AG10803 (cell line): ENCODE measurements around the gene SIX5.
A peak's percentile ranks its signal among the peaks of the same experiment; 100 is the strongest.

Source experiments
- DNase-seq: peaks from one replicate; pipeline ENCODE4 v3.0.0; 2010; ENCODE audit warnings: low read depth
- H3K4me3 ChIP-seq: 2 replicates; pipeline ENCODE4 v1.5.1; 2011; ENCODE audit warnings: mild to moderate bottlenecking, low read length, control low read depth
- TF ChIP-seq, protein P1 (sequence below): conservative IDR thresholded peaks from 2 replicates; pipeline ENCODE4 v1.5.1; 2011; ENCODE audit warnings: mild to moderate bottlenecking, low read length, control low read depth, inconsistent platforms

Gene SIX5

DNA sequence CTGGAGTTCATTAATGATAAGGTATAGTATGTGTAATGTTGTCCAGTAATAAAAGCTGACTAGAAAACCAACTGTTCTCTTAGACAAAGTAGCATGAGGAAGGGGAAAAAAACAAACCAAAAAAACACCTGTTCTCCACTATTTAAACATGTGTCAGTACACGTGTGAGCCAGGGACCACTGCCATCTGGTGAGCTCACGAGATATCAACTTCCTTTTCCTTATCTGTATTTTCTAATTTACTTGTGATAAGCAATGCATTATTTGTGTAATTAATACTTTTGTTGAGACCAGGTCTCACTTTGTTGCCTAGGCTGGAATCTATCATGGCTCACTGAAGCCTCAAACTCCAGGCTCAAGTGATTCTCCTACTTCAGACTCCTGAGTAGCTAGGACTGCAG is 4.3 kb upstream of the SIX5 start:
- no peak for DNase-seq
- TF ChIP-seq, protein P1, sequence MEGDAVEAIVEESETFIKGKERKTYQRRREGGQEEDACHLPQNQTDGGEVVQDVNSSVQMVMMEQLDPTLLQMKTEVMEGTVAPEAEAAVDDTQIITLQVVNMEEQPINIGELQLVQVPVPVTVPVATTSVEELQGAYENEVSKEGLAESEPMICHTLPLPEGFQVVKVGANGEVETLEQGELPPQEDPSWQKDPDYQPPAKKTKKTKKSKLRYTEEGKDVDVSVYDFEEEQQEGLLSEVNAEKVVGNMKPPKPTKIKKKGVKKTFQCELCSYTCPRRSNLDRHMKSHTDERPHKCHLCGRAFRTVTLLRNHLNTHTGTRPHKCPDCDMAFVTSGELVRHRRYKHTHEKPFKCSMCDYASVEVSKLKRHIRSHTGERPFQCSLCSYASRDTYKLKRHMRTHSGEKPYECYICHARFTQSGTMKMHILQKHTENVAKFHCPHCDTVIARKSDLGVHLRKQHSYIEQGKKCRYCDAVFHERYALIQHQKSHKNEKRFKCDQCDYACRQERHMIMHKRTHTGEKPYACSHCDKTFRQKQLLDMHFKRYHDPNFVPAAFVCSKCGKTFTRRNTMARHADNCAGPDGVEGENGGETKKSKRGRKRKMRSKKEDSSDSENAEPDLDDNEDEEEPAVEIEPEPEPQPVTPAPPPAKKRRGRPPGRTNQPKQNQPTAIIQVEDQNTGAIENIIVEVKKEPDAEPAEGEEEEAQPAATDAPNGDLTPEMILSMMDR, result no peak
- H3K4me3 ChIP-seq, result no peak overlapping the region

DNA sequence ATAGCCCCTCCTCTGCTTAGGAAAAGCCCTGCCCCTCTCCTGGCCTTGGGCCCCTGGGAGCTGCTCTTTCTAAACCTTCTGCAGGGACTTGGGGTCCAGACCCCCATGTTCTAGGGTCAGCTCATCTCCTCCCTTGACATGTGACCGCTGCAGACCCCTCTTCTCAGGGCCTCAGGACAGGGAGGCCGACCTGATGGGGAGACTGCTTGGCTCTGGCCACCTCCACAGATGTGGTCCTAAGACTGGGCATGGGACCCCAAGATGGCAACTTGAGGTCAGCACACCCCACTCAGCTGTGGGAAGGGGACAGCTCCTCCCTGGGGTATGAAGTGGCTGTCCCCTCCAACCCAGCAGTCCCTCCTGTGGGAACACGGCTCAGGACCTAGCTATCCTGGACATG is 3.9 kb upstream of the SIX5 start:
- TF ChIP-seq, protein P1, result no peak
- DNase-seq, result no peak
- H3K4me3 ChIP-seq, result no peak overlapping the region

DNA sequence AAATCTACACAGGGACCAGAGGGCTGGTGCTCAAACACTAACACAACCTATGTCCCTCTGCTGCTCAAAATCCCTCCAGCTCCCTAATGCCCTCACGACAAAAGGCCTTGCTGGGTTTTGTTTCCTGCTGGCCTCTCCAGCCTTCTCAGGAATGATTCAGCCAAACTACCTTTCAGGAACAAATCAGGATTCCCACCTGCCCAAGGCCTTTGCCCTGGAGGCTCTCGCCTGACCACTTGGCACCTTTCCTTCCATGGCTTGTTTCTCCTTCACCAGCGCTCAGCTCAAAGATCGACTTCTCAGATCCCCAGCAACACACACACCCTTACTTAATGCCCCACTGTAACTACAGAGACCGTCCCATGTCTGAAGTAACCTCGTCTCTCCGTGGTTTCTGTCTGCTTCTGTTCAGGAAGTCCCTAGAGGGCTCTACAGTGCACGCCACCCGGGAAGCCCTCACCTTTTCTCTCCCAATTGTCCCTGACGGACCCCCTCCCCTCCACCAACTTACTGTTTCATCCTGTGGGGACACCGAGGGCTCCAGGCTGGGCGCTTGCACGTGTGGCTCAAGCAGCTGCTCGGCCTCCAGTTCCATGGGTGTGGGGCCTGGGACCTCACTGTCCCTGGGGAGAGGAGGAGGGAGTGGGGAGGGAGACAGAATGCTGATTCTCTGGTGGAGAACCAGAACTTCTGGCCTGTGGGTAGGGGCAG is 3.2 kb upstream of the SIX5 start:
- no peak overlapping the region for H3K4me3 ChIP-seq
- no peak for DNase-seq
- TF ChIP-seq, protein P1, result no peak

DNA sequence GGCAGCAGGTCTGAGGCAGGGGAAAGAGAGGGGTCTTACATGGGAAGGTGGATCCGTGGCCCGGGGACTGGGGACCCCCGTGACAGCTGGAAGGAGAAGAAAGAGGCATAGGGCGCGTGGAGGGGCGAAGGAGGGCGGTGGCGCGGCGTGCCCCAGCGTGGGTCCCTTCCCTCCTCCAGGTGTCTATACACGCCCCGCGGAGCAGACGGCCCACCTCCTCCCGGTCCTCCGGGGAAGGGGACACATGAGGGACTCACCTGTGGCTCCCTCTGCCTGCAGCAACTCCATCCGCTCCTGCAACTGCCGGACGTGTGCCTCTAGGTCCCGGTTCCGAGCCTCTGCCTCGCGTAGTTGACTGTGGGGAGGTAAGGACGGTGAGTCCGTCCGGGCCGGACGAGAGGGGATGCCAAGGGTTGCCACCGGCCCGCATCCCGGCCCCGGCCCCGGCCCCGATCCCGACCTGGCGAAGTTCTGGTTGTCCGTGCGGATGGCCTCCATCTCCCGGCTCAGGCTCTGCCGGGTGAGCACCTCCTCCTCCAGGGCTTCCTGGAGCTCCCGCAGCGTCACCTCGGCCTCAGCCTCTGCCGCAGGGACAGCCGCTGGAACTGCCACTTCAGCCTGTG is 2.4 kb upstream of the SIX5 start:
- no peak for DNase-seq
- no peak overlapping the region for H3K4me3 ChIP-seq
- TF ChIP-seq, protein P1, result no peak

DNA sequence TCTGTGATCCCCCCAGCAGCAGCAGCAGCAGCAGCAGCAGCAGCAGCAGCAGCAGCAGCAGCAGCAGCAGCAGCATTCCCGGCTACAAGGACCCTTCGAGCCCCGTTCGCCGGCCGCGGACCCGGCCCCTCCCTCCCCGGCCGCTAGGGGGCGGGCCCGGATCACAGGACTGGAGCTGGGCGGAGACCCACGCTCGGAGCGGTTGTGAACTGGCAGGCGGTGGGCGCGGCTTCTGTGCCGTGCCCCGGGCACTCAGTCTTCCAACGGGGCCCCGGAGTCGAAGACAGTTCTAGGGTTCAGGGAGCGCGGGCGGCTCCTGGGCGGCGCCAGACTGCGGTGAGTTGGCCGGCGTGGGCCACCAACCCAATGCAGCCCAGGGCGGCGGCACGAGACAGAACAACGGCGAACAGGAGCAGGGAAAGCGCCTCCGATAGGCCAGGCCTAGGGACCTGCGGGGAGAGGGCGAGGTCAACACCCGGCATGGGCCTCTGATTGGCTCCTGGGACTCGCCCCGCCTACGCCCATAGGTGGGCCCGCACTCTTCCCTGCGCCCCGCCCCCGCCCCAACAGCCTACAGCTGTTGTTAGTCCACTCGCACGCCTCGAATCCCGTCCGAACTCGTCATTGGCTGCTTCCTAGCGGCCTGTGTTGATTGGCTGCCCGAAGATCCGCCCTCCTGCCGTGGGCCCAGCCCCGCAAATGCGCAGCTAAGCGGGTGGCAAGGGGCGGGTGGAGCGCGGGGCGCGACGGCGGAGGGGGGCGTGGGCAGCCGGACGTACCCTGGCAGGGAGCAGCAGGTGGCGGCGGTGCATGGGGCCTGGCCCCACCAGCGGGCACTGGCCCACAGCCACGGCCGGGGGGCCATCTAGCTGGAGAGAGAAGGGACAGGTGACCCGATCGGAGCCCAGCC is 1.4 kb upstream of the SIX5 start:
- peak overlapping the region; percentile 58 for H3K4me3 ChIP-seq
- TF ChIP-seq, protein P1, result peak; percentile 66

DNA sequence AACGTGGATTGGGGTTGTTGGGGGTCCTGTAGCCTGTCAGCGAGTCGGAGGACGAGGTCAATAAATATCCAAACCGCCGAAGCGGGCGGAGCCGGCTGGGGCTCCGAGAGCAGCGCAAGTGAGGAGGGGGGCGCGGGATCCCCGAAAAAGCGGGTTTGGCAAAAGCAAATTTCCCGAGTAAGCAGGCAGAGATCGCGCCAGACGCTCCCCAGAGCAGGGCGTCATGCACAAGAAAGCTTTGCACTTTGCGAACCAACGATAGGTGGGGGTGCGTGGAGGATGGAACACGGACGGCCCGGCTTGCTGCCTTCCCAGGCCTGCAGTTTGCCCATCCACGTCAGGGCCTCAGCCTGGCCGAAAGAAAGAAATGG is 754 bp upstream of the SIX5 start:
- peak; percentile 54 for DNase-seq
- TF ChIP-seq, protein P1, result no peak

More for the DNA sequence above, 1.4 kb upstream of the SIX5 start:
- peak; percentile 98 for DNase-seq

DNA sequence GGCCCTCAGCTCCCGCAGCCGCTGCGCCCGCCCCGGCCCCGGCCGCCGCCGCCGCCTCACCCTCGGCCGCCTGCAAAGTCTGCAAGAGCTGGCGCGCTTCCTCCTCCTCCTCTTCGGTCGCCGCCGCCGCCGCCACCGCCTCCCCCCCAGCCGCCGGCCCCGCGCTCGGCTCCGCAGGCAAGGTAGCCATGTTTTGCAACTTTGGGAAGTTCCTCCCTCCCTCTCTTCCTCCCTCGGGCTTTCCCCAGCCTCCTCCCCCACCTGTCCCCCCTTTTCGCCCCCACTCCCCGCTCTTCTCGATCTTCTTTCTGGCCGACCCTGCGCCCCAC is 433 bp downstream of the SIX5 start:
- H3K4me3 ChIP-seq, result peak overlapping the region; percentile 91
- DNase-seq, result peak; percentile 63
- TF ChIP-seq, protein P1, result no peak

More for the DNA sequence above, 754 bp upstream of the SIX5 start:
- peak overlapping the region; percentile 58 for H3K4me3 ChIP-seq
